Putamen (tissue), 1 donor: ENCODE data around the gene PGP.

Experiments
- DNase-seq: peaks from one replicate; pipeline ENCODE4 v3.0.0-alpha.2; 2016; ENCODE audit warnings: low spot score

The PGP gene

DNA sequence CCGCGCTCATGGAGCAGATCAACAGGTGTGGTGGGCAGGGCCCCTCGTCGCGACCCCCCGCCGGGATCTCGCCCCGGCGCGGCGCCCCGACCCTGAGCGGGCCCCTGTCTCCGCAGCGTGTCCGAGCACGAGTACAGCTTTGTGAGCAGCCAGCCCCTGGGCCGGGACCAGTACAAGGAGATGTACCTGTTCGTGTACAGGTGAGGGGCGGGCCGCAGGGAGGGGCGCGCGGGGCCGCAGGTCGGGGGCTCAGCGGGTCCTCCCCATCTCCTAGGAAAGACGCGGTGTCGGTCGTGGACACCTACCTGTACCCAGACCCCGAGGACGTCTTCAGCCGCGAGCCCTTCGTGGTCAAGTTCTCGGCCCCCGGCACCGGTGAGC is 22.5 kb upstream of the PGP start:
- DNase-seq: no peak

DNA sequence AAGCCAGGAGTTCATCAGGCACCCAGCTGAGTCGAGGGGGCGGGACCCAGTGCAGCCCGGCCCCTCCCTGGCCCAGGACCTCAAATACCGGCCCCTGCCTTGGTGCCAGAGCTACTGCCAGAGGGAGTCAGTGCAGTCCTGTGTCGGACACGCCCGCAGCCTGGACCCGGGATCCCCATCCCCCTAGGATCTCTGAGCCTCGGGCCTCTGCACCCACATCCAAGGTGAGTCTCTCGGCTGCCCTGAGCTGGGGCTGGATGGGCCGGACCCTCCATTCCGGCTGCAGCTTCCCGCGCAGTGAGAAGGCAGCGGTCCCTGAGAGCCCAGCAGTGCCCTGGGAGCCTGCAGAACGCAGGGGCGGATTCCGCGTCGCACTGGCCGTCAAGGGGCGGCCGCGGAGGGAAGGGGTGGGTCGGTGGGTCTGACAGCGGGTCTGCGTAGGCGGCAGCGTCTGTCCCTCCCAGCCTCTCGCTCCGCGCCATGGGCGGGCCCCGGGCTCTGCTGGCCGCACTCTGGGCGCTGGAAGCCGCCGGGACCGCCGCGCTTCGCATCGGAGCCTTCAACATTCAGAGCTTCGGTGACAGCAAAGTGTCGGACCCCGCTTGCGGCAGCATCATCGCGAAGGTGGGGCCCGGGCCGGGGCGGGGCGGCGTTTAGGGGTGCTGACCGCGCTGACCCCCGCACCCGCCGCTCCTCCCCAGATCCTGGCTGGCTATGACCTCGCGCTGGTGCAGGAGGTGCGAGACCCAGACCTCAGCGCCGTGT is 21.9 kb upstream of the PGP start, which contains the start of gene DNASE1L2:
Gene DNASE1L2 (plus strand): TSS at position 108 of the 765 bp plus-strand sequence. CDS start 373 bp downstream, at position 481.
- no peak for DNase-seq

DNA sequence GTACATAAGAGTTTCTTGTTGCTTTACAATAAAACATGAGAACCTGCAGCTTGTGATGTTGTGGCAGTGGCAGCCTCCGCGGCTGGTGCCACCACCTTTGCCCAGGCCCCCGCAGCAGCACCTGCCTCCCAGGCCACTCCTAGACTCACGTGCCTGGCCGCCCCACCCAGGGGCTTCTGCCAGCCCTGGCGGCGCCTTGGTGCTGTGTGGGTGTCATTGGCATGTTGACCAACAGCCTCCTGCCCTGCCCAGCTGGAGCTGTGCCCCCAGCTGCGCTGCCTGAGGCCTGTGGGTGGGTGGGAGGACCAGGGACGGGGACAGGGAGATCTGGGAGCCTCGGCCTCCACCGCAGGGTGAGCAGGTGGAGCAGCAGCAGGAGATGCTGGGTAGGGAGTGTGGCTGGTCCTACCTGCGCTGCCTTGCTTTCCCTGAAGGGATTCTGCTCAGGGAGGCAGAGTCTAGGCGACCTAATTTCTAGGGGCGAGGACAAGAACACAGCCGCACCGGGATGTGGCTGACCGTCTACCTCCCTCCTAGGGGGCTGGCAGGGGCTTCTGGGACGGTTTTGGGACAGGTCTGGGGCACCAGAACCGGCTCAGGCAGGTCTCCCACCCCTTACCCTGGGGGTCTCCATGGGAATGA is 21.2 kb upstream of the PGP start:
- no peak for DNase-seq

DNA sequence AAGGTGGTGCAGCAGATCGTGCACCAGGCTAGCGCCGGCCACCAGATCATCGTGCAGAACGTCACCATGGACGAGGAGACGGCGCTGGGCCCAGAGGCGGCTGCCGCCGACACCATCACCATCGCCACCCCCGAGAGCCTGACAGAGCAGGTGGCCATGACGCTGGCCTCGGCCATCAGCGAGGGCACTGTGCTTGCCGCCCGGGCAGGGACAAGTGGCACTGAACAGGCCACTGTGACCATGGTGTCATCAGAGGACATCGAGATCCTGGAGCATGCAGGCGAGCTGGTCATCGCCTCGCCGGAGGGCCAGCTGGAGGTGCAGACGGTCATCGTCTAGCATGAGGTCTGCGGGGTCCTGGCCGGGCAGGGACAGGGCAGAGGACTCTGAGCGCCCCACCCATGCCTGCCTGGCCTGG is 20.6 kb upstream of the PGP start:
- DNase-seq: no peak

DNA sequence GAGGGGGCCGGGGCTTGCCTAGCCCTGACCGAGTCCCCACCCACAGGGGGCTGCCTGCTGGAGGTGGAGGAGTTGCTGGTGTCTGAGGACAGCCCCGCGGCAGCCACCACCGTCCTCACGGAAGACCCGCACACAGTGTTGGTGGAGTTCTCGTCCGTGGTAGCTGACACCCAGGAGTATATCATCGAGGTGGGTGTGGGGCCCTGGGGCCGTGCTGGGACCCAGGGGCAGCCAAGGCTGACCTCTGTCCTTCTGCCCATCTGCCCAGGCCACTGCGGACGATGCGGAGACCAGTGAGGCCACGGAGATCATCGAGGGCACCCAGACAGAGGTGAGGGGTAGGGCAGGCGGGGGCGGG is 20.2 kb upstream of the PGP start:
- DNase-seq: no peak

DNA sequence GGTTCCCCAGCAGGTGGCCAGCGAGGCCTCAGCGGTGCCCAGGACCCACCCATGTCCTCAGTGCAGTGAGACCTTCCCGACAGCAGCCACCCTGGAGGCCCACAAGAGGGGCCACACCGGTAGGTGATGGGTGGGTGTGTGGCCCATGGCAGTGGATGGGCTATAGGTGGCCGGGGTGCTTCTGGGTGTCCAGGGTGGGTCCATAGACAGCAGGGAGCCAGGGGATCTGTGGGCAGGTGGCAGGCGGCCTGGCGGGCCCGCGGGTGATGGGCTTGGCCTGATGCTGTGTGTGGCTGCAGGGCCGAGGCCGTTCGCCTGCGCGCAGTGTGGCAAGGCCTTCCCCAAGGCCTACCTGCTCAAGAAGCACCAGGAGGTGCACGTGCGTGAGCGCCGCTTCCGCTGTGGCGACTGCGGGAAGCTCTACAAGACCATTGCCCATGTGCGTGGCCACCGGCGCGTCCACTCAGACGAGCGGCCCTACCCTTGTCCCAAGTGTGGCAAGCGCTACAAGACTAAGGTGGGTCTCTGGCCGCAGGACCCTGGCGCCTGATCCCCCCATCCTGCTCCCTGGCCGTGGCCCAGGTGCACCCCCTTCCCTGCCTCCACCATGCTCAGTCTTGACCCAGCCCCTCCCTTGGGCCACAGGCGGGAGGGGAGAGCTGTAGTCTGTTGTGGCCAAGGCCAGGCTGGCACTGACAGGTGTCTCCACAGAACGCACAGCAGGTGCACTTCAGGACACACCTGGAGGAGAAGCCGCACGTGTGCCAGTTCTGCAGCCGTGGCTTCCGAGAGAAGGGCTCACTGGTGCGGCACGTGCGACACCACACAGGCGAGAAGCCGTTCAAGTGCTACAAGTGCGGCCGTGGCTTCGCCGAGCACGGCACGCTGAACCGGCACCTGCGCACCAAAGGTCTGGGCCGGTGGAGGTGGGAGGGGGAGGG is 19.5 kb upstream of the PGP start:
- DNase-seq: no peak

DNA sequence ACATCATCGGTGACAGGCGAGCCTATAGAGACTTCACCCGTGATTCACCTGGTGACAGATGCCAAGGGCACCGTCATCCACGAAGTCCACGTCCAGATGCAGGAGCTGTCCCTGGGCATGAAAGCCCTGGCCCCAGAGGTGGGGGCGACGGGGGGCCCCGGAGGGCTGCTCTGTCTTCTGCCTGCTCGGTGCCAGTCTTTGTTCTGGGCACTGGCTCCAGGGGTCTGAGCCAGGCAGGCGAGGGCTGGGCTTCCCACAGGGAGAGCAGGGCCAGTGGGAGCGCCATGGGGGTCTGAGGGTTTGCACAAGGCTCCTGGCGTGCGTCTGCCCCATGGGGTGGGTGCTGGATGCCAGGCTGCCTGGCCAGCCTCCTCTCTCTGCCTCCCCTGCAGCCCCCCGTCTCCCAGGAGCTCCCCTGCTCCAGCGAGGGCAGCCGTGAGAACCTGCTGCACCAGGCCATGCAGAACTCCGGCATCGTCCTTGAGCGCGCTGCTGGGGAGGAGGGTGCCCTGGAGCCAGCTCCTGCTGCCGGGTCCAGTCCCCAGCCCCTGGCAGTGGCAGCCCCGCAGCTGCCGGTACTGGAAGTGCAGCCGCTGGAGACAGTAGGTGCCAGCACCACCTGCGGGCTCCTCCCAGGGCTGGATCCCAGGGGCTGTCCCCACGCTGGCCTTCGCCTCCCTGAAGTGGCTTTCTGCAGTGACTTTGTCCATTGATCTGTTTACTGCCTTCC is 18.6 kb upstream of the PGP start:
- DNase-seq: no peak

DNA sequence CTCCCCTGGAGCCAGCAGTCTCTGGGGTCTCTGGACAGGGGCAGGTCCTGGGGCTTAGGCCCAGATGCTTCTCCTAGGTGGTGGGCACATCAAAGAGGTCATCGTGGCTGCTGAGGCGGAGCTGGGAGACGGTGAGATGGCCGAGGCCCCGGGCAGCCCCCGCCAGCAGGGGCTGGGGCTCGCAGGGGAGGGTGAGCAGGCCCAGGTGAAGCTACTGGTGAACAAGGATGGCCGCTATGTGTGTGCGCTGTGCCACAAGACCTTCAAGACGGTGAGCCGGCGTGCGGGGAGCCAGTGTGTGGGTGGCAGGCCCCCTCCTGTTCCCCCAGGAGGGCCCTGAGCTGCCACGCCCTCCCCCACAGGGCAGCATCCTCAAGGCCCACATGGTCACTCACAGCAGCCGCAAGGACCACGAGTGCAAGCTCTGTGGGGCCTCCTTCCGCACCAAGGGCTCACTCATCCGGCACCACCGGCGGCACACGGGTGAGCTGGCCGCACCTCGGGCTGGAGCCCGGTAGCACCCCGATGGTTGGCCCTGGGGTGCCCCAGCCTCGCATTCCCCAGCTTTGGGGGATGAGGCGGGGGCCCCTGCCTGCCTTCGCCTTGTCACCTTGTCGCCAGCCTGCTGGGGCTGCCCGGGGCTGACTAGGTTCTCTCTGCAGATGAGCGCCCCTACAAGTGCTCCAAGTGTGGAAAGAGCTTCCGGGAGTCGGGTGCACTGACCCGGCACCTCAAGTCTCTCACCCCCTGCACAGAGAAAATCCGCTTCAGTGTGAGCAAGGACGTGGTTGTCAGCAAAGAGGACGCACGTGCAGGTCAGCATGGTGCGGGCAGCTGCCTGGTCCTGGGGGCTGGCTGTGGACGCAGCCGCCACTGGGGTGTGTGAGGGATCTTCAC is 17.7 kb upstream of the PGP start:
- DNase-seq: no peak

DNA sequence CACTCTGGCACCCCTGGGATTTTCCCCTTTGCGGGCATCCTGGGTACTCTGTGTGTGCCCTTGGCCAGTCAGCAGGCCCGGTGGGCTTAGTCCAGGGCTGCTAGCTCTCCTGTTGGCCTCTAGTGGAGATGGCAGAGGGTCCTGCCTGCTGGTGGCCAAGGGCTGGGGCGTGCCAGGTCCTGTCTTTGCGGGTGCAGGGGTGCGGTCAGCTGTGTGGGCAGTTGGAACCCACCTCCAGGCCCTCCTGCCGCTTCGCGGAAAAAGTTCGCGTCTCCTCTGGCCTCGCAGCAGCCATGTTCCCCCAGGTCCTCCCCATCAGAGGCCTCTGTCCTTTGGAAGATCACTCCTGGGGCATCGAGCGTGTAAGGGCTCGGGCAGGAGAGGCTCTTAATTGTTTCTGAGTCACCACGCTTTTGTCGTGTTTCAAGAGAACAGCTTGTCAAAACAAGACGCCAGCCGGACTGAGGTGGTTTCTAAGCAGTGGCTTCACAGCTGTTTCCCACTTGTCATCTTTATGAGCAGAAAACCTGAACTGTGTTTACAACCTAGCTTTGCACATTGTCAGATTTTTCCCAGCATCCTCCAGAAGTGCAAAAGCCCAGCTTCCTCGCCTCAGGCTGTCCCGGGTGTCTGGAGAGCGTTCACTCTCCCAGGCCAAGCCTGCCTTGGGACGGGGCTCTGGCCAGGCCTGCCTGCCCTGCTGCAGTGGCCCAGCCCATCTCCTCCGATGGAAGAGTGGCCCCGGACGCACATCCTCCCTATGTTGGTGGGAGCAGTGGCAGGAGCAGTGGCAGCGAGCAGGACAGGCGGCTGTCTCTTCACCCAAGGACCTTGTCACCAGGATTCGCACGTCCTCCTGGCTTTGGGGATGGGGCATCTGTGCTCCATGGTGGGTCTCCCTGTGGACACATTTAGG is 16.6 kb upstream of the PGP start:
- no peak for DNase-seq

DNA sequence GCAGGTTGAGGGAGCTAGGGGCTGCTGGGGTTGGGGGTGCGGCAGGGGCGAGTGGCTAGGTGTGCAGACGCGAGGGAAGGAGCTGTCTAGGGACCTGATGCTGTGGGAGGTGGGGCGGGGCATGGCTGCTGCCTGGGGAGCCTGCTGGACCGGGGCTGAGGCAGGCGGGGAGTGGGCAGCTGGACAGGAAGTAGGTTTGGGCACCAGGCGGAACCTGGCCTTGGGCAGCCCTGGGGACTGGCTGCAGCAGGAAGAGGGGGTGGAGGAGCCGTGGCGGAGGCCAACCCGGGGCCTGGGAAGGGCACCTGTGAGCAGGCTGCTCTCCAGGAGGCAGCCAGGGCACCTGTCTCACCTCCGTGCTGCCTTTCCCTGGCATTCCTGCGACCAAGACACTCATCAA is 15.7 kb upstream of the PGP start:
- DNase-seq: no peak

DNA sequence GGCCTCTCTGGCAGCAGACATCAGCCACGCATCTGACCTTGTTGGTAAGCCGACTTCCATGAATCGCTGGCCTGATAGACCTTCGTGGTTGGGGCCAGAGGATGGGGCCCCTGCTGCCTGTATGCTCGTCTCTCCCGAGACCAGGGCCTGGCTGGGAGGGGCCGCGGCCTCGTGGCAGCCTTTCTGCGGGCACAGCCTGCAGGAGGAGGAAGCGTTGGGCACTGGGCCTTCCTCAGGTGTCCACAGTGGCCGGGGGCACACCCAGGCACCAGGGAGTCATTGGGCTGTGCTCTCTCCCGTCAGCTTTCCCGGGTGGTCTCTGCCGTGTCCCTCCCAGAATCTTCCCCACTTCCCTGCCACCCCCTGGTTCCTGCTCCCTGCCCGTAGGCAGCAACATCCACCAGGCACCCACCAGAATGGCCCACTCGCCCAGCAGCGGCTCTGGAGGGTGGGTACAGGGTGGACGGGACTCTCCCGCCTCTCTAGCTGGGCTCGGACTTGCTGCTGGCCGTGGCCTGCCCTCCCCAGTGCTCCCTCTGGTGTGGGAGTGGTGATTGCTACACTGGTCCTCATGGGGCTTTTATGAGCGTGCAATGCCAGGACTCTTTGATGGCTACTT is 15.1 kb upstream of the PGP start:
- DNase-seq: no peak

DNA sequence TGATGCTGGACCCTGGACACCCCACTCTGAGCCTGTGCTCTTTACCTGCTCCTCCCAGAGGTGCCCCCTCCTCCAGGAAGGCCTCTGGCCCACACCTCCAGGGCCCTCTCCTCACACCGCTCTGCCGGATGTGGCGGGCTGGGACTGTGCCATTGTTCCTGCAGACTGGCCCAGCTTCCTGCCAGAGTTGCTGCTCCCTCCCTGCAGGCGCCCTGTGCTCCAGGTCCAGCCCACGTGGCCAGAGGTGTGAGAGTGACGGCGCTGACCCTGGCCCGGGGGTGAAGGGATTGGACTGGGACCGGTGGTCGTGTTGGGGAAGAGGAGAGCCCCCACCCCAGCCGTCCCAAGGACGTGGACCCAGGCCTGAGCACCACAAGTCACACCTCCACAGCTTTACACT is 14.5 kb upstream of the PGP start:
- no peak for DNase-seq

DNA sequence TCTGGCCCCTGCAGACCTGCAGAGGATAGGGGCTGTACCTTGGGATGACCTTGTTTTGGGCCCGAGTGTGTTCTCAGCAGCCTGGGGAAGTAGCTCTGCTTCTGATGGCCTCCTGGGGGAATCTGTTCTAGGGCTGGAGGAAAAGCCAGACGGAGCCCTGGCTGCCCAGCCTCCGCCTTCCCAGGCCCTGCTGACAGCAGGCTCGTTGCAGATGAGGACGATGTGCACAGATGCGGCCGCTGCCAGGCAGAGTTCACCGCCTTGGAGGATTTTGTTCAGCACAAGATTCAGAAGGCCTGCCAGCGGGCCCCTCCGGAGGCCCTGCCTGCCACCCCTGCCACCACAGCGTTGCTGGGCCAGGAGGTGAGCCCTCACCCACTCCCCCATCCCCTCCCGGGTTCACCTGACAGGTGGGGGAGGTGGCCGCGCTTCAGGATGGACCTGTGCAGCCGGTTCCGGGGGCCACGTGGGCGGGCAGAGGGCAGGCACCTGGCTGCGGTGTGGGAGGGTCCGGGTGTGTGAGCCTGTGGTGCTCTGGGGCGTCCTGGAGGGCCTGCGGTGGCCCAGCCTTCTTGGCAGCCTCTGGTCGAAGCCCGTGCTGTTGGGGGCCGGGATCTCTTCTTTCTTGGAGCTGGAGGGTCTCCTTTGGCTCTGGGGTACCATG is 13.7 kb upstream of the PGP start:
- DNase-seq: no peak

DNA sequence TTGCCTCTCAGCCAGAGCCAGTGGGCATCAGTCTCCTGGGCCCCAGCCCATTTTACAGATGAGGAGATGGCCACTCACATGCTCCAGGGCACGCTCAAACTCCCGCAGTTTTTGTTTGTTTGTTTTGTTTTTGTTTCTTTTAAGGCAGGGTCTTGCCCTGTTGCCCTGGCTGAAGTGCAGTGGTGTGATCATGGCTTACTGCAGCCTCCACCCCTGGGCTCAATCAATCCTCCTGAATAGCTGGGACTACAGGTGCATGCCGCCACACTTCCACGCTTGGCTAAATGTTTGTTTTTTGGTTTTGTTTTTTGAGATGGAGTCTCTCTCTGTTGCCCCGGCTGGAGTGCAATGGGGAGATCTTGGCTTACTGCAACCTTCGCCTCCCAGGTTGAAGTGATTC is 12.3 kb upstream of the PGP start:
- no peak for DNase-seq

DNA sequence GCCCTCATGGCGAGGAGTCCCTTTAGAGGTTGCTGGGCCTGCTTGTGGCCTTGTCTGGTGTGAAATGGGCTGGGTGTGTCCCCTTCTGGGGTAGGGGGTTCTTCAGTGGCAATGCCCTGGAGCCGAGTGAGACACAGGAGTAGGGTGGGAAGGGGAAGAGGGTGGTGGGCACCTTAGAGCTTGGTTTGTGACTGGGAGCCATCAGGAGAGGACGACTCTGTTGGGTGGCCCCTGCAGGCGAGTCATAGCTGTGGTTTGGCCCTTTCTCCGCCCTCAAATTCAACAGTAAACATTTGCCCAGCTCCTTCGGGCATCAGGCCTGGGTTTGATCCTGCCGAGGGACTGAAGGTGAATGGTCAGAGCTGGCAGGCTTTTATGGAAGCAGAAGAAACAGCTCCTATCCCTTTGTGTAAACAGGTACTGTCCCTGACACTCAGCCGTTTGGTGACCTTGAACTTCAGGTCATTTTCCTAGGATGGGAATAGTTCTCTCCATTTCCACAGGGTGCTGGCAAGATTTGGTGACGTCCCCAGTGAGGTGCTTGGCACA is 11.7 kb upstream of the PGP start:
- DNase-seq: no peak

DNA sequence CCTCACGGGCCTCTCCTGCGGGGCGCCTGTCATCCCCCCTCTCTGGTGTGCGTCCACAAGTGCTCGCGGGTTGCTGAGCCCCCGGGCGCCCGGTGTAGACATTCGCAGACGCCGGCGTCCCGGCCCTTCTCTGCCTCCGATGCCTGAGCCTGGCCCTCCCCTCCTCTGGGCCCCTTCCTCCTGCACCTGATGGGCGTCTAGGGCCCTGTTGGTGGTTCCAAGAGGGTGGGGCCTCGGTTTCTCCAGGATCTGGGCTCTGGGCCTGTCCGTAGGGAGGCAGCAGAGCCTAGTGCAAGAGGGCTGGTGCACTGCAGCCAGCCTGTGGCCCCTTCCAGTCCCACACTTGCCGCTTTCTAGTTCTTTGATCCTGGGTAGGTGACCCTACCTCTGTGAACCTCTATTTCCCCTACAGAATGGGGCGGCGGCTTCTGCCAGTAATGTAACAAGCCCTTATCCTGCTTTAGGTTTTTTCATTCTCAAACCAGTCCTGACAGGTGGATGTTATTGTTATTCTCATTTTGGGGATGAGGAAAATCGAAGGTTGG is 9.4 kb upstream of the PGP start:
- DNase-seq: no peak

DNA sequence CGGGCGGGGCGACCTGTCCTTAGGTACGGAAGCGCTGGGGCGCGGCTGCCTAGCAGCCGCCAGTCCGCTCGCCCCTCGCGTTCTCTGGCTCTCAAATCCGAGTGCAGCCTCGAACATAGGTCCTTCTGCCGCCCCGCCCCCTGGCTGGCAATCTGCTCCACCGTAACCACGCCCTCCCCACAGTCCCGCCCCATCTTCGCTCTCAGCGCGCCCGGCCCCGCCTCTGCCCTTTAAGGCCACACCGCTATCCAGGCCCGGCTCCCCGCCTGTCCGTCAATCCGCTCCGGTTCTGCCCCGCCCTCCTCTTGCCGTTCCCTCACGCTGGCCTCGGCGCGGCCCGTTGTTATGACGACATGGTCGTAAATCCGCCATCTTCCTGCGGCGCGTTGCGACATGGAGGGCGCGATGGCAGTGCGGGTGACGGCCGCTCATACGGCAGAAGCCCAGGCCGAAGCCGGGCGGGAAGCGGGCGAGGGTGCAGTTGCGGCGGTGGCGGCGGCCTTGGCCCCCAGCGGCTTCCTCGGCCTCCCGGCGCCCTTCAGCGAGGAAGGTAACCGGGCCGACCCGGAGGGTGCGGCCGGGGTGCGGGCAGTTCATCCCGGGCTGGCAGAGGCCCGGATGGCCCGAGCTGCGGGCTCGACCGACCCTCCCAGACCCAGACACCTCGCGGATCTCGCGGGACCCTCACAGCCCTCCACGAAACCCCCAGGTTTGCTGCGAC is 8.7 kb upstream of the PGP start, which contains the start of gene E4F1:
Gene E4F1 (plus strand): TSS at position 371 of the 721 bp plus-strand sequence. CDS start 23 bp downstream, at position 394.
- DNase-seq: peak; percentile 98
